Mesenteric fat pad (tissue), 1 donor: ENCODE measurements around the gene ASB2. TPM values are rescaled to one million over a fixed set of nuclear protein-coding genes. Genes with fewer than 3 reads are reported as not detected.

Source experiments
- microRNA-seq: library from miRNA; unstranded; fragments of <30 nt; microRNA quantifications from one replicate; pipeline ENCODE4 v1.2.0, GENCODE V29; 2020; ENCODE audit warnings: borderline number of aligned reads
- total RNA-seq: library from RNA; stranded (reverse); fragmentation: NEBNext Ultra II Directional; extraction: Animal tissue kit (Norgen Biotek cat#: 25700); gene quantifications from one replicate; pipeline ENCODE4 v1.2.1, GENCODE V29; 2021
- donor health status: DM: yes; HTN: yes; CAD: no.

ASB2 gene
- total RNA-seq, 1 donor from 2014 or later: 1.2 TPM

Small RNA genes within 50 kb of the gene (microRNA-seq; reads per million reads assigned to microRNA genes)
- not detected for gene MIR4506

Other genes starting within 250 kb of the ASB2 start
- gene PRIMA1, start 188.1 kb downstream of the ASB2 start, total RNA-seq: 1.3 TPM
- not detected for gene FAM181A, start 49.2 kb downstream of the ASB2 start, total RNA-seq
- gene CCDC197, start 20.7 kb upstream of the ASB2 start, total RNA-seq: not detected
- gene OTUB2, start 49.8 kb upstream of the ASB2 start, total RNA-seq: 1.2 TPM
- gene DDX24, start 104.6 kb upstream of the ASB2 start, total RNA-seq: 198 TPM
- 19.6 TPM for gene IFI27L1, start 104.7 kb upstream of the ASB2 start, total RNA-seq
- gene IFI27, start 134.2 kb upstream of the ASB2 start, total RNA-seq: 495 TPM
- gene IFI27L2, start 153.0 kb upstream of the ASB2 start, total RNA-seq: 42.6 TPM
- 0.13 TPM for gene PPP4R4, start 197.8 kb upstream of the ASB2 start, total RNA-seq